Stimulated activated CD4-positive, alpha-beta T cell treated with anti-CD3 and anti-CD28 coated beads, Interleukin-1b, Interleukin-23, amount 100 ng/mL, for 48 hours (primary cell): ENCODE measurements around the gene ZFHX3.
"Not testable (repeated sequence)": the region's sequence is repeated elsewhere in the genome, so short reads cannot be mapped to it uniquely, and the experiment has no call there.

ENCODE experiments used
- DNase-seq: peaks from one replicate; pipeline ENCODE4 v3.0.0-alpha.2; 2020

ZFHX3 gene

DNA sequence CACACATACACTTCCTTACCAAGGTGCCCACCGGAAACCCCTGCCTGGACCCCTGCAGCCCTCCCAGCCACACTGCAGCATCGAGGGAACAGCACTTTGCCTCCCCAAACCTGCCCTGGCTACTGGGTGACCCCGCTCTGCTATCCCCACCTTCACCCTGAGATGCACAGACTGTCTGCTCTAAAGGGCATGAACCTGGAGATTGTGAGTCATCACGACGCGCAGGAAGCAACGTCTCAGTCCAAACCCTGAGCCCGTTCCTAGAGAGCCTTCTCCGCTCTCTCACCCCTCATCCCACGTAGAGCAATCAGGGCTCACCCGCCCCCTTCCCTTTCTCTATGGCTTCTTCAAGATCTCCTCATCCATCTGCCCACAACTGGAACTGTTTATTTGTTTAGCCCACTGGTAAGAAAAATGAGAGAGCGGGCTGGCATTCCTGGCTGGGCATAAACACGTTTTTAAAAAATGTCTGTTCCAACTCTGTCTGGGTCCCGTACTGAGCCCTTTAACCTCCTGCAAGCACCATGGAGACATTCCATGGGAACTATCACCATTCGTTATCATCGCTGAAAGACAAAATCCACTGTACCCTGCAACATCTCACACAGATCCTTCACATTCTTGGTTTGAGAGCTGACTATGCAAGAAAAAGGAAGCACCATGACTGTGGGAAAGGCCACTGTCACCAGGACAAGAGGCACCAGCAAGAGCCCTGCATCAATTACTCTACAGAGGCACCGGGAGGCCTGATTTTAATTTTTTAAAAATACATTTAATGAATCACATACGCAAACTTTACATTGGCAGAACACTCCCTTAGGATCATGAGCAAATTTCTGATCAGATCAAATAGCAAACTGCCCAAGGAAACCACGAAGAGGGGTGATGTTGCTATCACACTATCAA is 28.2 kb downstream of the ZFHX3 start:
- DNase-seq = no peak

- no peak for DNase-seq
These were observed 29.0 kb downstream of the ZFHX3 start for GRCh38 chr16:73018821-73019456.

- no peak for DNase-seq
These were observed 30.6 kb downstream of the ZFHX3 start for GRCh38 chr16:73017321-73017720.

- DNase-seq = no peak
These were observed 31.5 kb downstream of the ZFHX3 start for GRCh38 chr16:73016488-73016830.

DNA sequence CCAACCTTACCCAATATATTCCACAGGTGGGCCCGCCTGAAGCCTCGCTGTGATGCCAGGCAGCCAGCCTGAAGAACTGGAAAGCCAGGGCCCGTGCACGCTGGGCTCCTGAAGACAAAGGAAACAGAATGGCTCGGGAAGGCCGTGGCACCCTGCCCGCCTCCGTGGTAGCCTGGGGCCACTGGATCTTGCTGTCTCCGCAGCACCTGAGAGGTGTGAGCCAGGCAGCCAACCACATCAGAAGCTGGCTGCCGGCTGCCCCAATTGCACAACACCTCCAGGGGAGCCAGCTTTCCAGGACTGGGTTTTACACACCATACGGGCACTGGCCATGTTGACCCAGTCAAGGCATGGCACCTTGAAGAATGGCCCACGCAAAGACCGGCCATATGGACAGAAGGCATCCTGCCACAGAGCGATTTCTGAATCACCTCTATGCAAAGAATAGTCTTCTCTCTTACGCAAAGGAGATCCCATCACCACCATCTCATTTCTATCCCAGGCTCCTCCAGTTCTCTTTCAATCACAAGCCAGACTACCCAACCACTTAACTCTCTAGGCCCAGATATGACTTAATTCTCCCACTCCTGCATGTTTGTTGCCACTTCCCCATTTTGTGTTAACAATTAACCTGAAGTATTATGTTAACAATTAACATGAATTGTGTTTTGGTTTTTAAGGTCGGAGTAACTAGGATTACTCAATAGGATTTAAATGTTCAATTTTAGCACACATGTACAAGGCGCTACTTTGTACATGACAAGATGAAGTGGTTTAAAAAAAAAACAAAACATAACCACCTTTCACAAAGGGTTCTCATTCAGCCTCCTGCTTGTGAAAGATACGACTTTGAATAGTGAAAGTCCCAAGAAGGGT is 32.1 kb downstream of the ZFHX3 start:
- no peak for DNase-seq

- no peak for DNase-seq
These were observed 33.2 kb downstream of the ZFHX3 start for GRCh38 chr16:73014768-73015167.

DNA sequence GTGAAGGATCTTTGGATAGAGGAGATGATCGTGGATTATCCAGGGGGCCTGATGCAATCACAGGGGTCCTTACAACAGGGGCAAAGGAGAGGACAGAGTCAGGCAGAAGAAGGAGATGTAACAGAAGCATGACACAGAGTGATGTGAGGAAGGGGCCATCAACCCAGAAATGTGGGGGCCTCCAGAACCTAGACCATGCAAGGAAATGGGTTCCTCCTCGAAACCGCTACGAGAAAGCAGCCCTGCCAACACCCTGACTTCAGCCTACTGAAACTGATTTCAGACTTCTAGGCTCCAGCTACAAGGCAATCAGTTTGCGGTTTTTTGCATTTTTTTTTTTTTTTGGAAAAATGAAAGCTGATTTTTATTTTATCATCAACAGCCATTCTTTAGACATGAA is 34.0 kb downstream of the ZFHX3 start:
- DNase-seq = no peak

DNA sequence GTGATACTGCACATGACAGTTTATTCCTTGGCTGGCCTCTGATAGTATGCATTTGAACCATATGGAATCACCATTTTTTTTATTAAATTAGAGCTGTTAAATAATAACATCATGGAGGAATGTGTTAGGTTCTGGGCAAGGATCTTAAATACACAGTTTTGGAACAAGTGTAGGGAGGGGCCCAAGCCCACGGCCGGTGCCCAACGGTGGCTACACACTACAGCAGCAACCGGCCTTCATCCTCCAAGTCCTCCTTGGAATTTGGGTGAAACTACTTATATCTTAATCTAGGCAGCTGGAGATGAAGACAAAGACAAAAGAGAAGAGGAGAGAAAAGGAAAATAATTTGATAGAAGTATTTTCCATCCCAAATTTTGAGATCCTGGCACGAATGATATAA is 35.6 kb downstream of the ZFHX3 start:
- no peak for DNase-seq

GRCh38 chr16:73011926-73012325 is 36.0 kb downstream of the ZFHX3 start:
- no peak for DNase-seq

- no peak for DNase-seq
These were observed 37.7 kb downstream of the ZFHX3 start for GRCh38 chr16:73010150-73010676.

DNA sequence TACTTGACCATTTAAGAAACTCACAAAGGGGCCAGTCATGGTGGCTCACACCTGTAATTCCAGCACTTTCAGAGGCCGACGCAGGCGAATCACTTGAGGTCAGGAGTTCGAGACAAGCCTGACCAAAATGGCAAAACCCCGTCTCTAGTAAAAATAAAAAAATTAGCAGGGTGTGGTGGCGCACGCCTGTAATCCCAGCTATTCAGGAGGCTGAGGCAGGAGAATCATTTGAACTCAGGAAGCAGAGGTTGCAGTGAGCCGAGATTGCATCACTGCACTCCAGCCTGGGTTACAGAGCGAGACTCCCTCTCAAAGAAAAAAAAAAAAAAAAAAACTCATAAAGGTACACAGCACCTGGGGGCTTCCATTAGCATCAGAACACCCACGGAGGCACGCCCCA is 38.2 kb downstream of the ZFHX3 start:
- DNase-seq = not testable (repeated sequence)

DNA sequence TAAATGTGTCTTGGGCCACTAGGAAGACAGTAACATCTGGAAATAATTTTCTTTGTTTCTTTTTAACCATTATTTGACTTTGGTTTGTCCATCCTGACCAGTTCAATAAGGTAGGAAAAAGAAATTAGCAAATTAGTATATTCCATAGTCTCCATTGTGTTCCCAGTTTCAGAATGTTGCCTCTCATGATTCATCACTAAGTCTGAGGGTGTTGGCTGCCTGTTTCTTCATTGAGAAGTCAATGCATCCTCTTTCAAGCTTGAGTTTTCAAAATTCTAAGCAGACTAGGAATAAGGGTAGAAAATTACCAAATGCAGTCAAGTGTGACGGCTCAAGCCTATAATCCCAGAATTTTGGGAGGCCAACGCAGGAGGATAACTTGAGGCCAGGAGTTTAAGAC is 41.9 kb downstream of the ZFHX3 start:
- DNase-seq = no peak

GRCh38 chr16:73002866-73003265 is 45.1 kb downstream of the ZFHX3 start:
- no peak for DNase-seq

DNA sequence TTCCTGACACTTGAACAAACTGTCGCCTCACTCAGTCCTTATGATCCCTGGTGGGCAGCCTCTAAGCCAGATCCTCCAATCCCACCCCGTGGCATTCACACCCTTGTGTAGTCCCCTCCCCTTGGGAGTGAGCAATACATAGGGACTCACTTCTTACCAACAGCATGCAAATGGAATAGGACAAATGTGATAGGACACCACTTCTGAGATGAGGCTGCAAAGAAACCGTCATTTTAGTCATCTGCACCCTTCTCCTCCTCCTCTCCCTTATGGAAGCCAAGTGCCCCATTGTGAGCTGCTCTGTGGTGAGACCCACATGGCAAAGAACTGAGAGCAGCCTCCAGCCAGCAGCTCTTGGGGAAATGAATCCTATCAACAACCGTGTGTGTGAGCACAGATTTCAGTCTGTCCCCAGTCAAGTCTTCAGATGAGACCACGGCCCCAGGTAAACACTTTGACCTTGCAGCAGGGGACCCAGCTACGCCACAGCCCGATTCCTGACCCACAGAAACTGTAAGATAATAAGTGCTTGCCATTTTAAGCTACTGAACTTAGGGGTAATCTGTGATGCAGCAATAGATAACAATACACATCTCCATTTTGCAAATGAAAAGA is 46.9 kb downstream of the ZFHX3 start:
- no peak for DNase-seq

- no peak for DNase-seq
These were observed 47.7 kb downstream of the ZFHX3 start for GRCh38 chr16:73000020-73000906.

- DNase-seq = no peak
These were observed 48.3 kb downstream of the ZFHX3 start for GRCh38 chr16:72999541-73000019.

GRCh38 chr16:72997141-72997542 is 50.8 kb downstream of the ZFHX3 start:
- peak; percentile 3 for DNase-seq

DNA sequence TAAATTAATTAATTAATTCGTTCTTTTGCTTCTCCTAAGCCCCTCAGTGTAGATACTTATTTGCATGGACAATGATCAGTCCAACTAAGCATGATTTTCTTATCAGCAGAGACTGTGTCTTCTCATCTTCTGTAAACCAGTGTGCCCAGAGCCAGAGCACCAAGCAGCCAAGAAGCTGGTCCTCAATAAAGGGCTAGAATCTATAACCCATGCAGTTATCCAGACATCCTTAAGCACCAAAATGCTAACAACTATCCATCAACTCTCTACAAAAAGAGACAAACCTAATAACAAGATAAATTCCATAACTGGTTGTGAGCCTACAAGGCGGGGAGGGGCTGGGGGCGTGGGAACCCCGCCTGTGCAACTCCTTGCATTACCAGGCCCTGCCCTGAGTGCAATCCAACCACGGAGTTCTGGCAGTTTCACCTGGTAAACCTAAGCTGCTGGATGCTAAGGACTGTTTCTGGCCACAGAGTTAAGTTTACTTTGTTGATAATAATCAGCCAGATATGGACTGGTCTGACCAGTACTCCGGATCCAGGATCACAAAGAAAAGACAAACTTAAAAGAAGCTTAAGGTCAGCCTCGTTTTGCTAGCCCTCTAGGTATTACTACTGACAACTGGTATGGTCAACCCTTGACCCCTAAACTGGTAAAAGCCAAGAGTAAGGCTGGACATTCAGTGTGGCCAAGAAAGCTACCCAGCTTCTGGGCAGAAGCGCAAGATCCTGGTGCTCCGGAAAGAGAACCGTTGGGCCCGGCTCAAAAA is 51.5 kb downstream of the ZFHX3 start:
- DNase-seq = no peak

DNA sequence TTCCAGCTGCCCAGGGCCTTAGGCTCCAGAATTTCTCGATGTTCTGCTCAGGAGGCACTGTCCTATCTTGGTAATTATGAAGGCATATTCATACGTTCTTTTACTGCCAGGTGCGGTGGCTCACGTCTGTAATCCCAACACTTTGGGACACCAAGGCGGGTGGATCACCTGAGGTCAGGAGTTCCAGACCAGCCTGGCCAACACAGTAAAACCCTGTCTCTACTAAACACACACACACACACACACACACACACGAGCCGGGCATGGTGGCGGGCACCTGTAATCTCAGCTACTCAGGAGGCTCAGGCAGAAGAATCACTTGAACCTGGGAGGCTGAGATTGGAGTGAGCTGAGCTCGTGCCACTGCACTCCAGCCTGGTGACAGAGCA is 52.1 kb downstream of the ZFHX3 start:
- DNase-seq = not testable (repeated sequence)

GRCh38 chr16:72995151-72995881 is 52.6 kb downstream of the ZFHX3 start:
- DNase-seq = peak; percentile 4
